PC-3 (cell line): ENCODE measurements around the gene CIITA. TPM values are rescaled to one million over a fixed set of nuclear protein-coding genes. Genes with fewer than 3 reads are reported as not detected.

Experiments used
- ATAC-seq: fragments of 200-7000 bp; cut with Tn5 transposase; 2 replicates; pipeline ENCODE4 v1.9.1; 2020; ENCODE audit warnings: mild to moderate bottlenecking, moderate library complexity
- BruUV-seq: library from RNA; stranded (reverse); fragments of 400-500 nt; replicated peaks from 2 replicates; lab custom pipeline; 2021; lab: Mats Ljungman, UMichigan
- CTCF ChIA-PET: fragments of 300-600 bp; sonication (Branson Sonifier 250); formaldehyde crosslinking; loops from one replicate; lab custom pipeline; 2022; ENCODE audit warnings: antibody characterized with exemption; lab: Charles Lee
- POLR2A ChIA-PET: fragments of 300-600 bp; sonication (Branson Sonifier 250); formaldehyde crosslinking; loops from one replicate; lab custom pipeline; 2022; ENCODE audit warnings: antibody characterized with exemption; ENCODE audit not compliant: unreplicated experiment; lab: Charles Lee
- DNase-seq: peaks from one replicate; pipeline ENCODE4 v3.0.0-alpha.2; 2015
- H2AFZ ChIP-seq: fragments of 300-600 bp; sonication (generic); 2 replicates; pipeline ENCODE4 v1.6.0; 2016; ENCODE audit warnings: antibody characterized with exemption, low read length
- H3F3A ChIP-seq: fragments of 300-600 bp; sonication (generic); one replicate; pipeline ENCODE4 v1.6.0; 2017; ENCODE audit warnings: antibody characterized with exemption, low read length, control low read depth, mild to moderate bottlenecking; ENCODE audit not compliant: unreplicated experiment
- H3K27ac ChIP-seq: fragments of 300-600 bp; sonication (generic); 2 replicates; pipeline ENCODE4 v1.5.1; 2016; ENCODE audit warnings: mild to moderate bottlenecking, low read length
- H3K27me3 ChIP-seq: fragments of 300-600 bp; sonication (generic); 2 replicates; pipeline ENCODE4 v1.6.1; 2016; ENCODE audit warnings: low read length, mixed read lengths
- H3K36me3 ChIP-seq: fragments of 300-600 bp; sonication (generic); 2 replicates; pipeline ENCODE4 v1.6.1; 2016; ENCODE audit warnings: low read depth, mixed run types, low read length, mixed read lengths
- H3K4me1 ChIP-seq: fragments of 300-600 bp; sonication (generic); 2 replicates; pipeline ENCODE4 v1.5.1; 2016; ENCODE audit warnings: low read length; ENCODE audit not compliant: insufficient read depth
- H3K4me2 ChIP-seq: fragments of 300-600 bp; sonication (generic); 2 replicates; pipeline ENCODE4 v1.6.0; 2016; ENCODE audit warnings: low read length
- H3K4me3 ChIP-seq: fragments of 300-600 bp; sonication (generic); 2 replicates; pipeline ENCODE4 v1.5.1; 2016; ENCODE audit warnings: mild to moderate bottlenecking, low read length, mixed read lengths
- H3K79me2 ChIP-seq: fragments of 300-600 bp; sonication (generic); 2 replicates; pipeline ENCODE4 v1.6.1; 2017; ENCODE audit warnings: low read length, mixed read lengths
- H3K9ac ChIP-seq: fragments of 300-600 bp; sonication (generic); 2 replicates; pipeline ENCODE4 v1.6.0; 2016; ENCODE audit warnings: mild to moderate bottlenecking, low read length
- H3K9me2 ChIP-seq: fragments of 300-600 bp; sonication (generic); replicated peaks from 2 replicates; pipeline ENCODE4 v1.6.1; 2016; ENCODE audit warnings: mixed run types, low read length, mixed read lengths
- H3K9me3 ChIP-seq: fragments of 300-600 bp; sonication (generic); 2 replicates; pipeline ENCODE4 v1.6.1; 2016; ENCODE audit warnings: low read length, mixed read lengths
- H4K20me1 ChIP-seq: fragments of 300-600 bp; sonication (generic); 2 replicates; pipeline ENCODE4 v1.6.1; 2016; ENCODE audit warnings: low read length, mixed read lengths
- EZH2 ChIP-seq: fragments of 300-600 bp; sonication (generic); IDR thresholded peaks from one replicate; pipeline ENCODE4 v1.6.1; 2017; ENCODE audit warnings: antibody characterized with exemption, mild to moderate bottlenecking, low read length; ENCODE audit not compliant: unreplicated experiment
- EZH2phosphoT487 ChIP-seq: fragments of 300-600 bp; sonication (generic); IDR thresholded peaks from 2 replicates; pipeline ENCODE4 v1.6.1; 2018; ENCODE audit warnings: mild to moderate bottlenecking, antibody characterized with exemption, low read length, borderline replicate concordance
- intact Hi-C: fragments of 100-400 bp; cut with micrococcal nuclease; formaldehyde crosslinking; loops from 2 replicates; pipeline ENCODE4 v1.9.0; 2023
- total RNA-seq: library from RNA; depleted of rRNA; stranded (reverse); fragments of >200 nt; gene quantifications from 2 replicates; pipeline ENCODE4 v1.2.3, GENCODE V29; 2014
- TF ChIP-seq, protein P1 (sequence below): fragments of 300-600 bp; sonication (generic); conservative IDR thresholded peaks from 2 replicates; pipeline ENCODE4 v1.5.1; 2017; ENCODE audit warnings: antibody characterized with exemption, low read depth, mild to moderate bottlenecking, low read length

Gene CIITA
- total RNA-seq, 1 experiment from 2014 or later, result not detected

DNA sequence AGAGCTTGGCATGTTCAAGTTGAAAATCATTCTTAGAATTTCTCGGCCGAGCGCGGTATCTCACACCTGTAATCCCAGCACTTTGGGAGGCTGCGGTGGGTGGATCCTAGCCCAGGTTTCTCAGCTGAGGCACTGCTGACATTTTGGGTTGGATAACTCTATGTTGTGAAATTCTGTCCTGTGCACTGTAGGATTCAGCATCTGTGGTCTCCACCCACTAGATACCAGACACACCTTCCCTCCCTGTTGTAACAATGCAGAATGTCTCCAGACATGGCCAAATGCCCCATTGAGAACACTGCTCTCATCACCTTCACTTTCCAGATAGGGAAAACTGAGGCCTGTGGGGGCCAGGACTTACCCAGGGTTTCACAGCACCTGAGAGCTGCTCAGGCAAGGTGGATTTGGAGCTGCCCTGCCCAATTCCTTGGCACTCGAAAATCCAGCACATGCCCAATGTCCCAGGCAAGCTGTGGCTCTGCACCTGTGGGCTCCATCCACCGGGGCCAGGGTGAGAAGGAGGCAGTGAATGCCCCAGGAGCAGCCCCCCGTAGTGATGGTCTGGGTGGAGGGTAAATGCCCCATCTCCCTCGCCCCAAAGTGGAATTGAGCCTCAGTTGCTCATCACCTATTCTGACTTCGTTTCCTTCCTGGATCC, 38.3 kb upstream of the CIITA start:
- DNase-seq (no peak), ATAC-seq (no peak)
- Histone ChIP-seq H3K4me3 (no peak overlapping the region), H4K20me1 (no peaks in the 10 kb centered on the region), H3K27me3 (peaks cover 45% of the 10 kb centered on the region), H3K9me3 (no peaks in the 10 kb centered on the region), H3F3A (no peaks in the 10 kb centered on the region), H3K9me2 (no peaks in the 10 kb centered on the region), H3K36me3 (no peaks in the 10 kb centered on the region), H3K79me2 (no peaks in the 10 kb centered on the region), H2AFZ (no peak overlapping the region), H3K27ac (no peak overlapping the region), H3K9ac (no peak overlapping the region), H3K4me1 (no peaks in the 10 kb centered on the region), H3K4me2 (no peak overlapping the region)
- BruUV-seq, result no TSS peak
- ChIA-PET CTCF (no interaction called here), POLR2A (no interaction called here)
- TF ChIP-seq EZH2, result no peak
- TF ChIP-seq, protein P1, sequence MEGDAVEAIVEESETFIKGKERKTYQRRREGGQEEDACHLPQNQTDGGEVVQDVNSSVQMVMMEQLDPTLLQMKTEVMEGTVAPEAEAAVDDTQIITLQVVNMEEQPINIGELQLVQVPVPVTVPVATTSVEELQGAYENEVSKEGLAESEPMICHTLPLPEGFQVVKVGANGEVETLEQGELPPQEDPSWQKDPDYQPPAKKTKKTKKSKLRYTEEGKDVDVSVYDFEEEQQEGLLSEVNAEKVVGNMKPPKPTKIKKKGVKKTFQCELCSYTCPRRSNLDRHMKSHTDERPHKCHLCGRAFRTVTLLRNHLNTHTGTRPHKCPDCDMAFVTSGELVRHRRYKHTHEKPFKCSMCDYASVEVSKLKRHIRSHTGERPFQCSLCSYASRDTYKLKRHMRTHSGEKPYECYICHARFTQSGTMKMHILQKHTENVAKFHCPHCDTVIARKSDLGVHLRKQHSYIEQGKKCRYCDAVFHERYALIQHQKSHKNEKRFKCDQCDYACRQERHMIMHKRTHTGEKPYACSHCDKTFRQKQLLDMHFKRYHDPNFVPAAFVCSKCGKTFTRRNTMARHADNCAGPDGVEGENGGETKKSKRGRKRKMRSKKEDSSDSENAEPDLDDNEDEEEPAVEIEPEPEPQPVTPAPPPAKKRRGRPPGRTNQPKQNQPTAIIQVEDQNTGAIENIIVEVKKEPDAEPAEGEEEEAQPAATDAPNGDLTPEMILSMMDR, result no peak
- TF ChIP-seq EZH2phosphoT487, result no peak
- intact Hi-C loops, result no loop called here

DNA sequence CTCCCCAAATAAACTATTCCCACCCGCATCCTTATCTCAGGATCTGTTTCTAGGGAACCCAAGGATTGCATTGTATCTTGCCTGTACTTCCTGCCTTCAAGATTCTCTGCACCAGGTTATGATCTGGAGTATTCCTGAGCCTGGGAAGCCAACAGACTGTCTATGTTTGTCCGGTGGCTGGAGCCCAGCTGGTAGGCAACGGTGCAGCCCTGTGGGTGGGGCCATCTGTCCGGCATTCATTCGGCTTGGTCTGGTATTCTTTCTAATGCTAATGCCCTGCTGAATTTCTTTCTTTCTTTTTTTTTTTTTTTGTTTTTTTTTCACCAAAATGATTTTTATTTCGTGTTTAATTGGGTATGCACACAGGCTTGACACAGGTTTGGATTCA, 37.7 kb upstream of the CIITA start:
- no peaks in the 10 kb centered on the region for H3F3A ChIP-seq
- no peak for DNase-seq
- H3K9ac ChIP-seq, result no peak overlapping the region
- POLR2A ChIA-PET, result no interaction called here
- TF ChIP-seq EZH2phosphoT487, result no peak
- TF ChIP-seq EZH2, result no peak
- TF ChIP-seq, protein P1, result no peak
- H3K4me3 ChIP-seq, result no peak overlapping the region
- H4K20me1 ChIP-seq, result no peaks in the 10 kb centered on the region
- H3K4me1 ChIP-seq, result no peaks in the 10 kb centered on the region
- H3K9me2 ChIP-seq, result no peaks in the 10 kb centered on the region
- H2AFZ ChIP-seq, result no peak overlapping the region
- no peaks in the 10 kb centered on the region for H3K79me2 ChIP-seq
- intact Hi-C loops, result no loop called here
- BruUV-seq, result no TSS peak
- no peaks in the 10 kb centered on the region for H3K36me3 ChIP-seq
- CTCF ChIA-PET, result no interaction called here
- H3K27ac ChIP-seq, result no peak overlapping the region
- ATAC-seq, result no peak
- H3K9me3 ChIP-seq, result no peaks in the 10 kb centered on the region
- peaks cover 45% of the 10 kb centered on the region for H3K27me3 ChIP-seq
- no peak overlapping the region for H3K4me2 ChIP-seq

DNA sequence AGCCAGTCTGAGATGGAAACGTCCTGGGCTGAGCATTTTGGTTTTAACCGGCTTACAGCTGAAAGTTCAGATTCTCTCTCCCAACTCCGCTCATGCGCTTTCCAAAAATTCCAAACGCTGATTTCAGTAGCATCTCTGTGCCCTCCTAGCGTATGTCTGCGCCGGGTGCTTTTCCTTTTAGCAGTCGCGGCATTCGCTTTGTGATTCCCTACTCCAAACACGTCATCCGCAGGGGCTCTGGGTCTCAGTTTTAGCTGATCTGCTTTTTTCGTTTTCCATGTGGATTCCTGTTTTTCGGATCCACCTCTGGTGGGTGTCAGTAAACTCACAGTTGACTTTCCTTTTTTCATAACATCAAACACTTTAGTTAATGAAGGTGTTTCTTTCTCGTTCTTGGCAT, 36.3 kb upstream of the CIITA start:
- Histone ChIP-seq H2AFZ (no peak overlapping the region), H3K9me3 (no peaks in the 10 kb centered on the region), H3F3A (no peaks in the 10 kb centered on the region), H4K20me1 (no peaks in the 10 kb centered on the region), H3K4me3 (no peak overlapping the region), H3K9ac (no peak overlapping the region), H3K4me2 (no peak overlapping the region), H3K27me3 (peaks cover 51% of the 10 kb centered on the region), H3K27ac (no peak overlapping the region), H3K36me3 (no peaks in the 10 kb centered on the region), H3K4me1 (no peaks in the 10 kb centered on the region), H3K9me2 (no peaks in the 10 kb centered on the region), H3K79me2 (no peaks in the 10 kb centered on the region)
- ChIA-PET POLR2A (no interaction called here), CTCF (no interaction called here)
- intact Hi-C loops, result no loop called here
- TF ChIP-seq EZH2, result no peak
- TF ChIP-seq, protein P1, result no peak
- TF ChIP-seq EZH2phosphoT487, result no peak
- no TSS peak for BruUV-seq
- DNase-seq (no peak), ATAC-seq (no peak)
